AML-193 (cell line): Measurements from ENCODE around the gene AQP12B.
"Not testable (repeated sequence)": the region's sequence is repeated elsewhere in the genome, so short reads cannot be mapped to it uniquely, and the experiment has no call there.

ENCODE experiments used
- DNase-seq, 2 experiments: peaks; one replicate each; lab custom pipeline; 2025; lab: John Stamatoyannopoulos, UW

AQP12B gene

GRCh38 chr2:240701091-240701735, 18.5 kb upstream of the AQP12B start:
- DNase-seq, result no peak

- DNase-seq, result not testable (repeated sequence)
Observed at GRCh38 chr2:240700616-240701015, 17.9 kb upstream of the AQP12B start.

- DNase-seq, result not testable (repeated sequence)
Observed at GRCh38 chr2:240699835-240700234, 17.1 kb upstream of the AQP12B start.

GRCh38 chr2:240698852-240699561, 16.3 kb upstream of the AQP12B start:
- DNase-seq, result not testable (repeated sequence)

- not testable (repeated sequence) for DNase-seq
Observed at GRCh38 chr2:240696469-240696868, 13.8 kb upstream of the AQP12B start.

- not testable (repeated sequence) for DNase-seq
Observed at GRCh38 chr2:240695593-240695992, 12.9 kb upstream of the AQP12B start.

GRCh38 chr2:240694304-240694703, 11.6 kb upstream of the AQP12B start:
- DNase-seq, result not testable (repeated sequence)

GRCh38 chr2:240692583-240693561, 10.2 kb upstream of the AQP12B start:
- DNase-seq, result not testable (repeated sequence)

GRCh38 chr2:240691631-240692420, 9.1 kb upstream of the AQP12B start, which contains the start of gene AQP12A:
TSS of gene AQP12A (plus strand) at chr2:240691866. CDS start at chr2:240691914, 48 bp downstream.
- not testable (repeated sequence) for DNase-seq

GRCh38 chr2:240691075-240691427, 8.4 kb upstream of the AQP12B start:
- not testable (repeated sequence) for DNase-seq

- not testable (repeated sequence) for DNase-seq
Observed at GRCh38 chr2:240690421-240691074, 7.9 kb upstream of the AQP12B start.

- no peak for DNase-seq
Observed at GRCh38 chr2:240689975-240690374, 7.3 kb upstream of the AQP12B start.

- no peak for DNase-seq
Observed at GRCh38 chr2:240688553-240688919, 5.9 kb upstream of the AQP12B start.

- DNase-seq, result no peak
Observed at GRCh38 chr2:240687741-240688552, 5.3 kb upstream of the AQP12B start.

GRCh38 chr2:240687045-240687740, 4.5 kb upstream of the AQP12B start:
- no peak for DNase-seq

GRCh38 chr2:240686460-240686859, 3.8 kb upstream of the AQP12B start:
- no peak for DNase-seq

- DNase-seq, result no peak
Observed at GRCh38 chr2:240685771-240686371, 3.2 kb upstream of the AQP12B start.

- DNase-seq, result not testable (repeated sequence)
Observed at GRCh38 chr2:240683980-240684728, 1.5 kb upstream of the AQP12B start.
